Esophagus squamous epithelium (tissue), 5 donors: ENCODE results near the gene KRTCAP3. TPM values are rescaled to one million over a fixed set of nuclear protein-coding genes. Genes with fewer than 3 reads are reported as not detected.

ENCODE experiments used
- DNase-seq: peaks from one replicate; lab custom pipeline; 2025; lab: John Stamatoyannopoulos, UW
- H3K27ac ChIP-seq, 4 donors: fragments of 200-600 bp; sonication (generic); one replicate each; pipeline ENCODE4 v1.5.1; 2016 to 2019; ENCODE audit warnings: mild to moderate bottlenecking in 1 of 4
- H3K27me3 ChIP-seq, 4 donors: fragments of 200-600 bp; sonication (generic); 1 replicate in 3 of 4; 2 replicates in 1 of 4; pipeline versions ENCODE4 v1.5.1 to v1.6.0; 2017 to 2021; ENCODE audit warnings: antibody characterized with exemption in 1 of 4
- H3K36me3 ChIP-seq, 3 donors: fragments of 200-600 bp; sonication (generic); one replicate each; pipeline ENCODE4 v1.5.1; 2016 to 2019
- H3K4me1 ChIP-seq, 3 donors: fragments of 200-600 bp; sonication (generic); one replicate each; pipeline ENCODE4 v1.5.1; 2017 to 2019
- H3K4me3 ChIP-seq, 4 donors: fragments of 200-600 bp; sonication (generic); 1 replicate in 3 of 4; 2 replicates in 1 of 4; pipeline ENCODE4 v1.5.1; 2016 to 2019; ENCODE audit warnings: mild to moderate bottlenecking in 2 of 4, moderate library complexity in 1 of 4
- H3K9me3 ChIP-seq, 3 donors: fragments of 200-600 bp; sonication (generic); one replicate each; pipeline ENCODE4 v1.5.1; 2016 to 2019
- POLR2A ChIP-seq, 4 donors: fragments of 450-650 bp; IDR thresholded peaks; one replicate each; pipeline ENCODE4 v1.6.1; 2017; ENCODE audit warnings: antibody characterized with exemption in 4 of 4, mild to moderate bottlenecking in 4 of 4, moderate library complexity in 3 of 4
- WGBS, 2 donors: methylation state at CpG; one replicate each; pipeline ENCODE4 v1.1.5; 2018; 5-methylcytosine and 5-hydroxymethylcytosine counted together
- intact Hi-C: fragments of 100-400 bp; cut with DNase I; formaldehyde crosslinking; loops from one replicate; pipeline ENCODE4 v1.15.0; 2022
- total RNA-seq, 4 donors: library from RNA; depleted of rRNA; stranded (reverse); fragments of >200 nt; gene quantifications; one replicate each; pipeline ENCODE4 v1.1.0, GENCODE V29; 2016
- TF ChIP-seq, protein P1 (sequence below), 6 experiments: fragments of 450-650 bp in 4 of 6; fragments of 200-600 bp in 2 of 6; sonication (generic) in 2 of 6; IDR thresholded peaks; one replicate each; pipeline ENCODE4 v1.5.1; 2016 to 2019; ENCODE audit warnings: antibody characterized with exemption in 6 of 6, mild to moderate bottlenecking in 4 of 6, moderate library complexity in 4 of 6
- donor health status: DM: yes; HTN: yes; CAD: no.

Gene KRTCAP3
- total RNA-seq, 4 donors from 2014 or later, result 9.8 to 29.3 (median 19.1) TPM

DNA sequence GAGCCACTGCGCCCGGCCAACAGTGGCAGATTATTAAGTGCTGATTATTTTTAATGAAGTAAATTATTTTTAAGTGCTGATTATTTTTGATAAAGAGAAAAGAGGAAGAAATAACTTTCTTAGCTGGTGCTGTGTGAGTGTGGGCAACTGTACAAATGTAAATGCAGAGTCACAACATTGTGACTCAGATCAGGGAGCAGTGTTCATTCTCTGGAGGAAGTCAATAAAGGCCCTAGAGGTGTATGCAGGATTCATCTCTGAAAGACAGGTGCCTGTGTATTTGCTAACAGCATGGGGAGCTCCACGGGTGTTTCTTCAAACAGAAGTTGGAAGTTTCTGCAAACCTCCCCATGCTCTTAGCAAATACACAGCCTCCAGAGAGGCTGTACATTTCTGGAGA, 6.2 kb downstream of the KRTCAP3 start:
- Histone ChIP-seq H3K4me3 (no peak overlapping the region), H3K9me3 (no peaks in the 10 kb centered on the region), H3K36me3 (peaks cover 3 to 75% (median 7%) of the 10 kb centered on the region in 3 donors), H3K4me1 (peaks cover 0 to 21% (median 7%) of the 10 kb centered on the region in 3 donors), H3K27ac (no peak overlapping the region), H3K27me3 (no peaks in the 10 kb centered on the region)
- TF ChIP-seq, protein P1, sequence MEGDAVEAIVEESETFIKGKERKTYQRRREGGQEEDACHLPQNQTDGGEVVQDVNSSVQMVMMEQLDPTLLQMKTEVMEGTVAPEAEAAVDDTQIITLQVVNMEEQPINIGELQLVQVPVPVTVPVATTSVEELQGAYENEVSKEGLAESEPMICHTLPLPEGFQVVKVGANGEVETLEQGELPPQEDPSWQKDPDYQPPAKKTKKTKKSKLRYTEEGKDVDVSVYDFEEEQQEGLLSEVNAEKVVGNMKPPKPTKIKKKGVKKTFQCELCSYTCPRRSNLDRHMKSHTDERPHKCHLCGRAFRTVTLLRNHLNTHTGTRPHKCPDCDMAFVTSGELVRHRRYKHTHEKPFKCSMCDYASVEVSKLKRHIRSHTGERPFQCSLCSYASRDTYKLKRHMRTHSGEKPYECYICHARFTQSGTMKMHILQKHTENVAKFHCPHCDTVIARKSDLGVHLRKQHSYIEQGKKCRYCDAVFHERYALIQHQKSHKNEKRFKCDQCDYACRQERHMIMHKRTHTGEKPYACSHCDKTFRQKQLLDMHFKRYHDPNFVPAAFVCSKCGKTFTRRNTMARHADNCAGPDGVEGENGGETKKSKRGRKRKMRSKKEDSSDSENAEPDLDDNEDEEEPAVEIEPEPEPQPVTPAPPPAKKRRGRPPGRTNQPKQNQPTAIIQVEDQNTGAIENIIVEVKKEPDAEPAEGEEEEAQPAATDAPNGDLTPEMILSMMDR (IDR thresholded peaks at IDR 0.05), result no peak
- TF ChIP-seq POLR2A (IDR thresholded peaks at IDR 0.05), result no peak
- 61 to 67% methylated on average over 2 to 3 of the region's 3 CpGs for WGBS, 2 donors
- no peak for DNase-seq
- intact Hi-C loops, result no loop called here

DNA sequence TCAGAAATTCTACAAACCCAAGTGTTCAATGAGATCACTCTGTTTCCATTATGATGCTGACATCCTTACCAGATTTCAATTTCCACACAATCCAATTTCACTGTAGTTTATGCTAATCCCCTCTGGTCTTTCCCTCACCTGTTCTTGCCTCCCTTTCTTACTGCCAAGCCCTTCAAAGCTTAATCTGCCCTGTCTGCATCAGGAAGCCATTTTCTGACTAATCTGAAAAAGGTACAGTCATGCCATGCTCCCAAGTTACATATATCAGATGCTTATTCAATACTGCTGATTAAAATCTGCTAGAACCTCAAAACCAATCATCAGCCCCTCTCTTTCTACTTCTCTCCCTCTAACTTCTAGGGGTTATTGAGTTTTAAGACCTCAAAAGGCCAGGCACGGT, 8.9 kb downstream of the KRTCAP3 start:
- no peaks in the 10 kb centered on the region for H3K9me3 ChIP-seq
- 86 to 100% methylated on average over 1 of the region's 1 CpG for WGBS, 2 donors
- no peak overlapping the region for H3K27ac ChIP-seq
- TF ChIP-seq POLR2A (IDR thresholded peaks at IDR 0.05), result no peak
- TF ChIP-seq, protein P1 (IDR thresholded peaks at IDR 0.05), result no peak
- no peak overlapping the region for H3K4me3 ChIP-seq
- H3K36me3 ChIP-seq, result peaks cover 4 to 80% (median 14%) of the 10 kb centered on the region in 3 donors
- intact Hi-C loops, result no loop called here
- H3K4me1 ChIP-seq, result peaks cover 0 to 5% (median 0%) of the 10 kb centered on the region in 3 donors
- no peaks in the 10 kb centered on the region for H3K27me3 ChIP-seq
- DNase-seq, result no peak

DNA sequence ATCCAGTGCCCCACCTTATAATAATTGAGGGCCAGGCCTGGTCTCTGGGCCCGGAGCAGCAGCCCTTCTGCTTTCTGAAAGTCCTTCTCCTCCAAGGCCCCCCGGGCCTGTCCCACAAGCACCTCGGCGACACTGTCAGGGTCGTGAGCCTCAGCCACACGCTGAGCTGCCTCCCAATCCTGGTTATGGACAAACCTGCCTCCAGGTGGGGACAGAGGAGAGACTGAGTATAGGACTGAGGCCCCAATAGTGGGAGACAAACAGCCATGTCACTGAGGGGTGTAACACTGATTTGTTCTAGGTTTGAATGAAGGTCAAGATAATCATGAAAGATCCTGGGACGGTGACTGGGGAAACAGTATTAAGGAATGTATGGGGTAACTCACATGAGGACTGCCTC, 11.8 kb downstream of the KRTCAP3 start:
- Histone ChIP-seq H3K27ac (no peak overlapping the region), H3K9me3 (no peaks in the 10 kb centered on the region), H3K27me3 (no peaks in the 10 kb centered on the region), H3K36me3 (peaks cover 4 to 89% (median 18%) of the 10 kb centered on the region in 3 donors), H3K4me3 (no peak overlapping the region), H3K4me1 (no peaks in the 10 kb centered on the region)
- TF ChIP-seq, protein P1 (IDR thresholded peaks at IDR 0.05), result no peak
- no peak for TF ChIP-seq POLR2A (IDR thresholded peaks at IDR 0.05)
- intact Hi-C loops, result no loop called here
- 83 to 100% methylated on average over 1 to 2 of the region's 7 CpGs for WGBS, 2 donors
- DNase-seq, result no peak

DNA sequence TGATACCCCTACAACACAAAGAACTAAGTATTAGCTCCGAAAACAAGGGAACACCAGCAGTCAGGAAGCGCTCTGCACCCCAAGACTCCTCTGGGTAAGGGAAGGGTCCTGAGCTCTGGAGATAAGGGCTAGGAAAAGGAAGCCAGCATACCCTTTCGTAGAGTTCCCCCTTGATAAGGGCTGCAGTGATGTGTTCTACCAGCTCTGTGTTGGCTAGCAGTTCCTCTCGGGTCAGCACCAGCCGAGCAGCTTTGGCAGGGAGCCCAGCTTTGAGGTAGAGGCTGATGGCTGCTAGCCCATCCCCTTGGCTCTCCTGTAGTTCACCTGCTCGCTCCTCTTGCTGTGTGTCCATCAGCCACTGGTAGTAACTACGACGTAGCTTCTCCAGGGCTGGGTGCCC, 18.9 kb downstream of the KRTCAP3 start:
- Histone ChIP-seq H3K36me3 (peaks cover 0 to 74% (median 12%) of the 10 kb centered on the region in 3 donors), H3K4me3 (no peak overlapping the region), H3K27me3 (no peaks in the 10 kb centered on the region), H3K4me1 (no peaks in the 10 kb centered on the region), H3K27ac (no peak overlapping the region), H3K9me3 (no peaks in the 10 kb centered on the region)
- TF ChIP-seq POLR2A (IDR thresholded peaks at IDR 0.05), result no peak
- TF ChIP-seq, protein P1 (IDR thresholded peaks at IDR 0.05), result no peak
- intact Hi-C loops, result no loop called here
- WGBS, 2 donors, result 75 to 88% methylated on average over 3 to 4 of the region's 8 CpGs
- DNase-seq, result no peak

DNA sequence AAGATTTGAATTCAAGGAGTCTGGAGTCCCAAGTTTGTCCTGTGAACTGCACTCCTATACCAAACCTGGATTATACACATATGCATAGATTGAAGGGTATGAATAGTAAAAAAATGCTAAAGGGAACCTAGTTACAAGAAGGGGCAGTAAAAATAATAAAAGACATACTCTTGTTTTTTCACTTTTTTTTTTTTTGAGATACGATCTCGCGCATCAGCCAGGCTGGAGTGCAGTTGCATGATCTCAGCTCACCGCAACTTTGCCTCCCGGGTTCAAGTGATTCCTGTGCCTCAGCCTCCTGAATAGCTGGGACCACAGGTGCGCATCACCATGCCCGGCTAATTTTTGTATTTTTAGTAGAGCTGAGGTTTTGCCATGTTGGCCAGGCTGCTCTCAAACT, 22.3 kb downstream of the KRTCAP3 start:
- intact Hi-C loops, result no loop called here
- TF ChIP-seq POLR2A (IDR thresholded peaks at IDR 0.05), result no peak
- TF ChIP-seq, protein P1 (IDR thresholded peaks at IDR 0.05), result no peak
- 93 to 95% methylated on average over 6 to 7 of the region's 7 CpGs for WGBS, 2 donors

More for the DNA sequence above, 22.3 kb downstream of the KRTCAP3 start:
- DNase-seq, result no peak
- Histone ChIP-seq H3K27ac (no peak overlapping the region), H3K36me3 (peaks cover 0 to 41% (median 3%) of the 10 kb centered on the region in 3 donors), H3K27me3 (no peaks in the 10 kb centered on the region), H3K9me3 (no peaks in the 10 kb centered on the region), H3K4me3 (no peak overlapping the region), H3K4me1 (no peaks in the 10 kb centered on the region)
